Measurements from ENCODE around the gene OSBPL6. TPM values are rescaled to one million over a fixed set of nuclear protein-coding genes. Genes with fewer than 3 reads are reported as not detected.

Gene OSBPL6
- total and polyA plus RNA-seq, 3 donors from 2014 or later, result 1.7 to 3.8 (median 2.6) TPM

- Histone ChIP-seq H3K9me3 (no peaks in the 10 kb centered on the region), H3K27me3 (no peaks in the 10 kb centered on the region), H3K27ac (no peak overlapping the region), H3K4me1 (peaks cover 5% of the 10 kb centered on the region), H3K36me3 (ENCODE audit: low read depth, missing control alignments) (no peaks in the 10 kb centered on the region), H3K4me3 (no peak overlapping the region)
- 86 to 89% methylated on average over 7 of the region's 7 CpGs for whole genome bisulfite sequencing, 2 donors
- TF ChIP-seq POLR2A (IDR thresholded peaks at IDR 0.05) (no peak), CTCF (IDR thresholded peaks at IDR 0.05) (no peak)
- intact Hi-C loops (cut with DNase I; ENCODE audit: low total_unique reads), result no loop called here
- no peak for DNase-seq
Observed at GRCh38 chr2:178244777-178245176, 50.5 kb downstream of the OSBPL6 start.

- intact Hi-C loops (cut with DNase I; ENCODE audit: low total_unique reads), result no loop called here
- Histone ChIP-seq H3K27me3 (no peaks in the 10 kb centered on the region), H3K27ac (no peak overlapping the region), H3K9me3 (no peaks in the 10 kb centered on the region), H3K36me3 (ENCODE audit: low read depth, missing control alignments) (no peaks in the 10 kb centered on the region), H3K4me1 (peaks cover 5% of the 10 kb centered on the region), H3K4me3 (no peak overlapping the region)
- WGBS, 2 donors, result 95 to 97% methylated on average over 2 of the region's 2 CpGs
- TF ChIP-seq CTCF (IDR thresholded peaks at IDR 0.05), result no peak
- no peak for TF ChIP-seq POLR2A (IDR thresholded peaks at IDR 0.05)
- DNase-seq, result no peak
Observed at GRCh38 chr2:178246696-178247095, 52.4 kb downstream of the OSBPL6 start.

DNA sequence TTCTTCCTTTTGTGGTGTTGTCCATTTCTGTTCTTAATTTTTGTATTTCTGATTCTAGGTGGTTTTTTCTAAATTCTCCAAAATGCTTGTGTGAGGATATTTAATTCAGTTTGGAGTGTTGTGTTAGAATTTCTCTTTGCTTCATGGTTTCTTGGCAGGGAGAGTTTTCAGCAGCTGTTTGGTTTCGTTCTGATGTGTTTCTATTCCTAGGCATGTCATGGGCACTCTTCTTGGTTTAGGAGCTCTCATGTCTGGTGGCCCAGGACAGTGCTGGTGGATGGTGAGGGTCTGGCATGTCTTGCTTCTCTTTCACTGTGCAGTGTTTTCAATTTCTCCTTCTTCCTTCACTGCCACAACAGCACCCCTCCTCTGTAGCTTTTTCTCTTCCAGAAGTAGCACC is 52.9 kb downstream of the OSBPL6 start:
- WGBS, 2 donors, result 60 to 89% methylated on average over 1 of the region's 1 CpG

DNA sequence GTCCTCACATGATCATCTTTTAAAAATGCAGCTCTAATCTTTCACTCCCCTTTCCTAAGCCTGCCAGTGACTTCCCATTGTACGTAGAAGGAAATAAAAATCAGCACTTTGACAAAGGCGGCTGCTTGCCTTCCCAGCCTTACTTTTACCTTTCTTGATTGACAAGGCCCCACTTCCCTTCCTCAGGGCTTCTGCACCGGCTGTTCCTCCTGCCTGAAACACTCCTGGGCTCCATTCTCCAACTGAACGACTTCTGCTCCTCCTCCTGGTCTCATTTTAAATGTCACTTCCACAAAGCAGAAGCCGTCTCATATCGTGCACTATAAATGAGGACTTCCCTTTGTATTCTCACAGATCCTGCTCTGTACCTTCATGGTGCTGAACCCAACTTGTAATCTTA is 56.1 kb downstream of the OSBPL6 start:
- intact Hi-C loops (cut with DNase I; ENCODE audit: low total_unique reads), result no loop called here
- 72 to 80% methylated on average over 6 of the region's 6 CpGs for WGBS, 2 donors
- Histone ChIP-seq H3K9me3 (no peaks in the 10 kb centered on the region), H3K4me1 (no peaks in the 10 kb centered on the region), H3K27ac (no peak overlapping the region), H3K27me3 (no peaks in the 10 kb centered on the region), H3K36me3 (ENCODE audit: low read depth, missing control alignments) (no peaks in the 10 kb centered on the region), H3K4me3 (no peak overlapping the region)
- DNase-seq, result no peak
- TF ChIP-seq POLR2A (IDR thresholded peaks at IDR 0.05) (no peak), CTCF (IDR thresholded peaks at IDR 0.05) (no peak)

More for the DNA sequence above, 52.9 kb downstream of the OSBPL6 start:
- TF ChIP-seq CTCF (IDR thresholded peaks at IDR 0.05) (no peak), POLR2A (IDR thresholded peaks at IDR 0.05) (no peak)
- no peak for DNase-seq
- H3K36me3 ChIP-seq (ENCODE audit: low read depth, missing control alignments), result no peaks in the 10 kb centered on the region
- no peaks in the 10 kb centered on the region for H3K9me3 ChIP-seq
- H3K27me3 ChIP-seq, result no peaks in the 10 kb centered on the region
- H3K4me1 ChIP-seq, result peaks cover 2% of the 10 kb centered on the region
- no peak overlapping the region for H3K4me3 ChIP-seq
- intact Hi-C loops (cut with DNase I; ENCODE audit: low total_unique reads), result no loop called here
- H3K27ac ChIP-seq, result no peak overlapping the region

DNA sequence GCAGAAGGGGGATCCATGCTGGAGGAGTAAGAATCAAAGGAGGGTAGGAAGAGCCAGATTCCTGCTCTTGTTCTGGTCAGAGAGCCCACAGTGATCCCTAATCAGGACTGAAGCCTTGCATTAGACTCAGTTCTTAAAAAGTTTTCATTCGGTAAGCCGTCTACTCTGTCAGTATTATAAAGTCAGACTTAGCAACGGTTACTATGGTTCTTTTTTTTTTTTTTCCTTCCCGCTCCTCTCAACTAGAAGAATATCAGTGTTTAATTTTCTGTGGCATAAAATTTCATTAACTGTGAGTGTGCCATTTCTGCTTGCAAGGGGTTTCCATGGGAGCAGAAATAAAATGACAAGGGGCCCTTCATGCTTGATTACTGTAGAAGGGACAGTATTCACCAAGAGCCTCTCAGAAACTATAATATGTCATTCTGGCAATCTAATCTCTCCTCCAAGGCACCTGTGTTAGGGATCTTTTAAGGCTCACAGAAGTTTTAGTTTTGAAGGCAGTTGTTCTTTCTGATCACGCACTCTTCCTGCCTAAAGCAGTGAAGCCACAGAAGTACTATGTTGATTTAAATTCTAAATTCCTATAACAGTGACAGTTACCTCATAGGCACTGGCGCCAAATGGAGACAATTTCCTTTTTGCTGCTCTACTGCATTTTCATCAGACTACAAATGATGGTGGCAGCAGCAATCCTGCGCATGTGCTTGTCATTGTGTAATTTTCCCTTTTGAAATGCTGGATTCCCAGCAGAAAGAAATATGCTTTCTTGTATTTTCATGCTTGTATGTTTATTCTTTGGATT is 57.0 kb downstream of the OSBPL6 start:
- 82 to 85% methylated on average over 7 of the region's 7 CpGs for WGBS, 2 donors
- Histone ChIP-seq H3K27me3 (no peaks in the 10 kb centered on the region), H3K4me1 (no peaks in the 10 kb centered on the region), H3K27ac (no peak overlapping the region), H3K4me3 (no peak overlapping the region), H3K9me3 (no peaks in the 10 kb centered on the region), H3K36me3 (ENCODE audit: low read depth, missing control alignments) (no peaks in the 10 kb centered on the region)
- TF ChIP-seq CTCF (IDR thresholded peaks at IDR 0.05) (no peak), POLR2A (IDR thresholded peaks at IDR 0.05) (no peak)
- DNase-seq, result no peak
- intact Hi-C loops (cut with DNase I; ENCODE audit: low total_unique reads), result no loop called here
